K562 (cell line): ENCODE measurements around the gene MEIOB. TPM values are rescaled to one million over a fixed set of nuclear protein-coding genes. Genes with fewer than 3 reads are reported as not detected.
A peak's percentile ranks its signal among the peaks of the same experiment; 100 is the strongest.

Source experiments
- DACH1 ChIP-seq: fragments of 450-650 bp; IDR thresholded peaks from 2 replicates; pipeline ENCODE4 v1.6.1; 2018; ENCODE audit not compliant: partially characterized antibody
- GTF2B ChIP-seq: IDR thresholded peaks from 2 replicates; pipeline ENCODE4 v1.6.1; 2011; ENCODE audit not compliant: insufficient read length; ENCODE audit errors: extremely low read depth
- NKRF ChIP-seq: fragments of 450-650 bp; IDR thresholded peaks from 2 replicates; pipeline ENCODE4 v1.6.1; 2016; ENCODE audit warnings: borderline replicate concordance
- SP2 ChIP-seq: IDR thresholded peaks from 2 replicates; pipeline ENCODE4 v1.6.1; 2011; ENCODE audit warnings: mild to moderate bottlenecking, low read depth, low read length, moderate library complexity; ENCODE audit not compliant: poor library complexity, severe bottlenecking; ENCODE audit errors: extremely low read depth
- SUPT5H ChIP-seq: fragments of 450-650 bp; IDR thresholded peaks from 2 replicates; pipeline ENCODE4 v1.6.1; 2016
- ZFX ChIP-seq: sonication (generic); formaldehyde crosslinking; IDR thresholded peaks from 2 replicates; pipeline ENCODE4 v1.8.0; 2022; ENCODE audit warnings: mild to moderate bottlenecking, missing genetic modification reagents, moderate library complexity
- ZNF121 ChIP-seq: sonication (generic); formaldehyde crosslinking; conservative IDR thresholded peaks from 2 replicates; pipeline ENCODE4 v1.8.0; 2022; ENCODE audit warnings: missing genetic modification reagents
- polyA plus RNA-seq, 8 experiments: library from polyadenylated mRNA; depleted of rRNA in 4 of 8; stranded (reverse) in 5 of 8; unstranded in 3 of 8; fragments of >200 nt; fragmentation: Nextera tagmentation in 2 of 8; fragmentation: Illumina TruSeq in 1 of 8; extraction: Ambion mirVana in 2 of 8; extraction: Trizol in 1 of 8; gene quantifications; 2 replicates each; pipeline versions ENCODE4 v1.2.1 to v1.2.3, GENCODE V29; 2011 to 2014; ENCODE audit warnings: inconsistent platforms in 1 of 8, missing spikeins in 1 of 8
- total RNA-seq, 7 experiments: library from RNA; depleted of rRNA in 6 of 7; stranded (reverse); fragments of >200 nt in 6 of 7; fragmentation: Illumina TruSeq in 2 of 7; extraction: Trizol in 2 of 7; gene quantifications; 2 replicates each; pipeline versions ENCODE4 v1.2.1 to v1.2.3, GENCODE V29; 2011 to 2021; ENCODE audit warnings: low replicate concordance in 1 of 7
- TF ChIP-seq, protein P1 (sequence below), 2 experiments: fragments of 450-650 bp in 1 of 2; sonication (generic) in 1 of 2; formaldehyde crosslinking in 1 of 2; IDR thresholded peaks; 2 replicates each; pipeline versions ENCODE4 v1.7.1 to v1.9.0; 2016 to 2022; ENCODE audit warnings: inconsistent platforms in 1 of 2, mild to moderate bottlenecking in 1 of 2, missing genetic modification reagents in 1 of 2
- TF ChIP-seq, protein P2 (sequence below): fragments of 250-450 bp; sonication (Bioruptor Pico); IDR thresholded peaks from 2 replicates; pipeline ENCODE4 v1.4.0; 2020; ENCODE audit warnings: mild to moderate bottlenecking, moderate library complexity
- TF ChIP-seq, protein P3 (sequence below): sonication (generic); formaldehyde crosslinking; IDR thresholded peaks from 2 replicates; pipeline ENCODE4 v1.9.0; 2022; ENCODE audit warnings: mild to moderate bottlenecking, missing genetic modification reagents

Gene MEIOB
- total and polyA plus RNA-seq, 9 of the 15 experiments (the other 6 are each of a cell fraction or from before 2014, with no cell fraction given) = 25.4 to 203 (median 97.6) TPM

- TF ChIP-seq, protein P1, sequence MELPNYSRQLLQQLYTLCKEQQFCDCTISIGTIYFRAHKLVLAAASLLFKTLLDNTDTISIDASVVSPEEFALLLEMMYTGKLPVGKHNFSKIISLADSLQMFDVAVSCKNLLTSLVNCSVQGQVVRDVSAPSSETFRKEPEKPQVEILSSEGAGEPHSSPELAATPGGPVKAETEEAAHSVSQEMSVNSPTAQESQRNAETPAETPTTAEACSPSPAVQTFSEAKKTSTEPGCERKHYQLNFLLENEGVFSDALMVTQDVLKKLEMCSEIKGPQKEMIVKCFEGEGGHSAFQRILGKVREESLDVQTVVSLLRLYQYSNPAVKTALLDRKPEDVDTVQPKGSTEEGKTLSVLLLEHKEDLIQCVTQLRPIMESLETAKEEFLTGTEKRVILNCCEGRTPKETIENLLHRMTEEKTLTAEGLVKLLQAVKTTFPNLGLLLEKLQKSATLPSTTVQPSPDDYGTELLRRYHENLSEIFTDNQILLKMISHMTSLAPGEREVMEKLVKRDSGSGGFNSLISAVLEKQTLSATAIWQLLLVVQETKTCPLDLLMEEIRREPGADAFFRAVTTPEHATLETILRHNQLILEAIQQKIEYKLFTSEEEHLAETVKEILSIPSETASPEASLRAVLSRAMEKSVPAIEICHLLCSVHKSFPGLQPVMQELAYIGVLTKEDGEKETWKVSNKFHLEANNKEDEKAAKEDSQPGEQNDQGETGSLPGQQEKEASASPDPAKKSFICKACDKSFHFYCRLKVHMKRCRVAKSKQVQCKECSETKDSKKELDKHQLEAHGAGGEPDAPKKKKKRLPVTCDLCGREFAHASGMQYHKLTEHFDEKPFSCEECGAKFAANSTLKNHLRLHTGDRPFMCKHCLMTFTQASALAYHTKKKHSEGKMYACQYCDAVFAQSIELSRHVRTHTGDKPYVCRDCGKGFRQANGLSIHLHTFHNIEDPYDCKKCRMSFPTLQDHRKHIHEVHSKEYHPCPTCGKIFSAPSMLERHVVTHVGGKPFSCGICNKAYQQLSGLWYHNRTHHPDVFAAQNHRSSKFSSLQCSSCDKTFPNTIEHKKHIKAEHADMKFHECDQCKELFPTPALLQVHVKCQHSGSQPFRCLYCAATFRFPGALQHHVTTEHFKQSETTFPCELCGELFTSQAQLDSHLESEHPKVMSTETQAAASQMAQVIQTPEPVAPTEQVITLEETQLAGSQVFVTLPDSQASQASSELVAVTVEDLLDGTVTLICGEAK (IDR thresholded peaks at IDR 0.05) = peak; percentile 55; the same call in 1 of the 2 replicates
- TF ChIP-seq, protein P1 (CRISPR knock-in tag; IDR thresholded peaks at IDR 0.05) = no peak
- TF ChIP-seq ZFX (CRISPR knock-in tag) (peak; percentile 59), DACH1 (no peak), SUPT5H (peak; percentile 80), ZNF121 (CRISPR knock-in tag) (no peak), SP2 (no peak), NKRF (peak; percentile 73; the same call in 1 of the 2 replicates), GTF2B (no peak)
- TF ChIP-seq, protein P2, sequence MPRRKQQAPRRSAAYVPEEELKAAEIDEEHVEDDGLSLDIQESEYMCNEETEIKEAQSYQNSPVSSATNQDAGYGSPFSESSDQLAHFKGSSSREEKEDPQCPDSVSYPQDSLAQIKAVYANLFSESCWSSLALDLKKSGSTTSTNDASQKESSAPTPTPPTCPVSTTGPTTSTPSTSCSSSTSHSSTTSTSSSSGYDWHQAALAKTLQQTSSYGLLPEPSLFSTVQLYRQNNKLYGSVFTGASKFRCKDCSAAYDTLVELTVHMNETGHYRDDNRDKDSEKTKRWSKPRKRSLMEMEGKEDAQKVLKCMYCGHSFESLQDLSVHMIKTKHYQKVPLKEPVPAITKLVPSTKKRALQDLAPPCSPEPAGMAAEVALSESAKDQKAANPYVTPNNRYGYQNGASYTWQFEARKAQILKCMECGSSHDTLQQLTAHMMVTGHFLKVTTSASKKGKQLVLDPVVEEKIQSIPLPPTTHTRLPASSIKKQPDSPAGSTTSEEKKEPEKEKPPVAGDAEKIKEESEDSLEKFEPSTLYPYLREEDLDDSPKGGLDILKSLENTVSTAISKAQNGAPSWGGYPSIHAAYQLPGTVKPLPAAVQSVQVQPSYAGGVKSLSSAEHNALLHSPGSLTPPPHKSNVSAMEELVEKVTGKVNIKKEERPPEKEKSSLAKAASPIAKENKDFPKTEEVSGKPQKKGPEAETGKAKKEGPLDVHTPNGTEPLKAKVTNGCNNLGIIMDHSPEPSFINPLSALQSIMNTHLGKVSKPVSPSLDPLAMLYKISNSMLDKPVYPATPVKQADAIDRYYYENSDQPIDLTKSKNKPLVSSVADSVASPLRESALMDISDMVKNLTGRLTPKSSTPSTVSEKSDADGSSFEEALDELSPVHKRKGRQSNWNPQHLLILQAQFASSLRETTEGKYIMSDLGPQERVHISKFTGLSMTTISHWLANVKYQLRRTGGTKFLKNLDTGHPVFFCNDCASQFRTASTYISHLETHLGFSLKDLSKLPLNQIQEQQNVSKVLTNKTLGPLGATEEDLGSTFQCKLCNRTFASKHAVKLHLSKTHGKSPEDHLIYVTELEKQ (CRISPR knock-in tag) = no peak
- TF ChIP-seq, protein P3, sequence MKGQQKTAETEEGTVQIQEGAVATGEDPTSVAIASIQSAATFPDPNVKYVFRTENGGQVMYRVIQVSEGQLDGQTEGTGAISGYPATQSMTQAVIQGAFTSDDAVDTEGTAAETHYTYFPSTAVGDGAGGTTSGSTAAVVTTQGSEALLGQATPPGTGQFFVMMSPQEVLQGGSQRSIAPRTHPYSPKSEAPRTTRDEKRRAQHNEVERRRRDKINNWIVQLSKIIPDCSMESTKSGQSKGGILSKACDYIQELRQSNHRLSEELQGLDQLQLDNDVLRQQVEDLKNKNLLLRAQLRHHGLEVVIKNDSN = no peak
These were observed at the start of gene MEIOB (continued) for GRCh38 chr16:1871974-1872635.
